ENCODE data around the gene PITPNM3.

PITPNM3 gene

GRCh38 chr17:6551356-6551755 lies 5.0 kb downstream of the PITPNM3 start:
- DNase-seq = no peak

- DNase-seq = no peak
Observed at GRCh38 chr17:6549384-6550036, 6.8 kb downstream of the PITPNM3 start.

GRCh38 chr17:6548578-6549330 lies 7.6 kb downstream of the PITPNM3 start:
- DNase-seq = no peak

GRCh38 chr17:6548034-6548433 lies 8.3 kb downstream of the PITPNM3 start:
- DNase-seq = no peak

- DNase-seq = peak in 2 of 3 experiments; percentile 38 to 70
Observed at GRCh38 chr17:6547336-6547735, 9.0 kb downstream of the PITPNM3 start.

GRCh38 chr17:6546069-6546718 lies 10.2 kb downstream of the PITPNM3 start:
- DNase-seq = no peak

- no peak for DNase-seq
Observed at GRCh38 chr17:6545291-6545690, 11.1 kb downstream of the PITPNM3 start.

GRCh38 chr17:6544011-6544370 lies 12.4 kb downstream of the PITPNM3 start:
- DNase-seq = no peak

GRCh38 chr17:6543079-6544010 lies 13.0 kb downstream of the PITPNM3 start:
- no peak for DNase-seq

GRCh38 chr17:6542577-6542976 lies 13.8 kb downstream of the PITPNM3 start:
- DNase-seq = no peak

- DNase-seq = no peak
Observed at GRCh38 chr17:6541886-6542285, 14.5 kb downstream of the PITPNM3 start.

GRCh38 chr17:6539871-6540270 lies 16.5 kb downstream of the PITPNM3 start:
- DNase-seq = no peak

GRCh38 chr17:6536566-6537065 lies 19.7 kb downstream of the PITPNM3 start:
- no peak for DNase-seq

GRCh38 chr17:6536053-6536452 lies 20.3 kb downstream of the PITPNM3 start:
- DNase-seq = no peak

- no peak for DNase-seq
Observed at GRCh38 chr17:6534846-6535514, 21.4 kb downstream of the PITPNM3 start.

- DNase-seq = no peak
Observed at GRCh38 chr17:6532441-6532885, 23.9 kb downstream of the PITPNM3 start.

GRCh38 chr17:6531575-6531974 lies 24.8 kb downstream of the PITPNM3 start:
- no peak for DNase-seq

- no peak for DNase-seq
Observed at GRCh38 chr17:6530324-6530920, 25.9 kb downstream of the PITPNM3 start.

GRCh38 chr17:6528557-6528956 lies 27.8 kb downstream of the PITPNM3 start:
- DNase-seq = no peak

- DNase-seq = no peak
Observed at GRCh38 chr17:6526362-6527152, 29.8 kb downstream of the PITPNM3 start.

GRCh38 chr17:6525731-6526130 lies 30.6 kb downstream of the PITPNM3 start:
- DNase-seq = no peak

Data from NCI-H1417 (cell line).